Smooth muscle cell of the brain vasculature (primary cell): ENCODE data around the gene FRS2.
"Not testable (repeated sequence)": the region's sequence is repeated elsewhere in the genome, so short reads cannot be mapped to it uniquely, and the experiment has no call there.

Experiments used
- DNase-seq: peaks from one replicate; pipeline ENCODE4 v3.0.0-alpha.2; 2012; ENCODE audit warnings: low read depth, low spot score

FRS2 gene

GRCh38 chr12:69470189-69471075 lies at the start of gene FRS2:
TSS of gene FRS2 (plus strand) at chr12:69470388. CDS start at chr12:69569031, 98,643 bp downstream.
- peak; percentile 69 for DNase-seq

DNA sequence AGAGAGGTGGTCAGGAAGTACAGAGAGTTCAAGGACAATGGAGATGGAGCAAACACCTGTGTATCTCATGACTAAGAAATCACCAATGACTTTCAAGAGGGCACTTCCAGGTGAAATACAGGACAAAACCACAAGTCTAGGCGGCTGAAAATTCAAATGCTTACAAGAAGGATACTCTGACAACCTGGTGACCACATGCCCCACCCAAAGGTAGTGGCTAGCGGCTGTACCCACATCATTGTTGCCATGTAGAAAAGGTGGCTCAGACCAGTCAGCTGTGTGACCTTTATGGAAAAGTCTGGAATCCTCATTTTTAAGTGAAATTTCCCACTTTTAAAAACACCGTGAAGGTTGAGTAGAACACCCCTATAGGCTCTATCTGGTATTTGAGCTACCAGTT lies 48.6 kb upstream of the FRS2 start:
- DNase-seq, result no peak

DNA sequence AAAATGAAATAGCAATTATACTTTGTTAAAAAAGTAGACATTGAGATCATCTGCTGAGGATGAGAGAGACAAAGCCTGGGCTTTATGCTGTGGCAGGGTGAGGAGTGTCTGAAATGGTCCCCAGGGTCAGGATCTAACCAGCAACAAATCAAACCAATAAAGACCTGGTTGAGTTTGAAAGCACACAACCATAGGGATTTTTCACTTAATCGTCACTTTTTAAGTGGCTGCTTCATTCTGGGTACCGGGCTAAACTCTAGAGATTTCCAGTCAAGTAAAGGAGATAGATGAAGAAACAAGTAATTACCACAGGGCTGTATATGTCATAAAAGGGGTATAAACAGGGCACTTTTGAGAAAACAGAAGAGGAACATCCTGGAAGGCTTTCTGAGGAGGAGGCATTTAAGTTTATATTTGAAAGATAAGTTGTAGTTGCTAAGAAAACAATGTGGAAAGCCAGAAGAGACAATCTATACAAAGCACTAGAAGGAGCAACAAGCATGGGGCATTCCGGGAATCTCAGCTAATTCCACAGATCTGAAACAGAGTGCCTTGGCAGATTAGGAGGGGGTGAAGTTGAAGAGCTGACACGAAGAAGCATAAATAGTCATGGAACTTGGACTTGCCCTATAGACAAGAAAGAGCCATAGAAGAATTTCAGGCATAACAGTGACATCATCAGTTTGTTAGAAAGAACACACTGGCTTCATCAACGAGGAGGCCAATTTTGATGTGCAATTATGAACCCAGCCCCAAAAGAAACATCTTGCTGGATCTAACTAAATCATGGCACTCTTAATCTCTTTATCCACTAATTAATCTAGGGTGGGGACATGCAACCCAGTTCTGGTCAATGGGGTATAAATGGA lies 46.9 kb upstream of the FRS2 start:
- no peak for DNase-seq

DNA sequence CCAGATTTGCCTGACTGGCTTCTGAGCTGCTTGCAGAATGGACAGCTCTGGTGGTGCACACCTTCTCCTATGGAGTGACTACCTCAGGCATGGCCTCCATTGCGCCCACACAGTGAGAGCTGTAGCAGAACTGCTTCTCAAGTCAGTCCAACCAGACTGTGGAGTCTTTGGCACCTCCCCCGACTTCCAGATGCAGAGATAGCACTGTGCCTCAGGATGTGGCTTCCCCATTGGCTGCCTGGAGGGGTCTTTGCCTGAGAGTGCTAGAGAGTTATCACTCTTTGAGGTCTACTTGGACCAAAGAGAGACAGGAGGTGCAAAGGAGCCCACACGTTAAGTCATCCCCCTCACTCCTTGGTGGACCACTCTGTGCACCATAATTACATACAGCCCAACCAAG lies 44.8 kb upstream of the FRS2 start:
- DNase-seq, result no peak

DNA sequence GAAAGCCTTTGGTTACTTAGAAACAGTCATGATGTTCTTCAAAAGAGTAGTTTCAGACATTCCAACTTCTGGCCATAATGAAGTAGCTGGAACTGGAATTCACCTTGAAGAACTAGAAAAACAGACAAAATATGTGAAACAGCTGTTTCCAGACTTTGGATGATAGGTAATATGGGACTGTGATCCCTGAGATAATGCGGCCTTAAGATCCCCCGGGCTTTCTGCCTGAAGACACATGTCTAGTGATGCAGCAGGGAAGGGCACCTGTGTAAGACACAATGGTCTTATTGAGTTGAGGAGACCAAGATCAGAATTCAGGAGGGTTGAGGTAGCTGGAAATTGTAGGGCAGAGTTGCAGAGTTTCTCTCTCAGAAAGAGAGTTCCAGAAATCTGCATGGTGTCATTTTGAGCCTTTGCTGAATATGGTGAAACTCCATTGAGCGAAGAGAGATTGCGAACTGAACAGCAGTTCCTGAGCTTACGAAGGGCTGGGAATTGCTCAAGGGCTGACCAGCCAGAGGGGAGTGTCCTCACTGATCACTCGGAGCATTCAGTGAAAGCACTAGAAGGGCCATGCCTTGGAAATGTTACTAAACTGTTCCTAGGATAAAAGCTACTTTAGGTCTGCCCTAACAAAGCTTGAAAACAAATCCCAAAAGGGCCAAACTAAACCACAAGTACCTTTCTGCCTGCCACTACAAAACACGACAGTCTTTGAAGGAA lies 41.7 kb upstream of the FRS2 start:
- DNase-seq, result no peak

- DNase-seq, result no peak
Measured at GRCh38 chr12:69430942-69431590, 39.1 kb upstream of the FRS2 start.

- peak; percentile 15 for DNase-seq
Measured at GRCh38 chr12:69431591-69432222, 38.5 kb upstream of the FRS2 start.

DNA sequence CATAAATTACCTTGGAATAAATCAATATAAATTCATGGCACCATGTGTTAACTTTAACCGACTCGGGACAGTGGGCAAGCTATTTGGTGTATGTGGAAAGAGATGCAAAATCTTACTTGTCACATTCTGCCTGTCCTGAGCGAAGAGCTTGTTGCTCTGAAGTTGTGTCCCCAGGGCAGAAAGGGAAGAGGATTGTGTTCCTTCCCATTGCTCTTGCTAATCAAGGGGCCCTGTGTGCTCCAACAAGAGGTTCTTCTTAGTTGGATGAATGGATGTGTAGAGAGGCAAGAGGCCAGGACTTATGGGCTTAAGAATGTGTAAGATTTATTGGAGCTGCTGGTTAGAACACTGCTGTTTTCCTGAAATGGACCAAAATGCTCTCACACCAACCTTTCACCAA lies 36.5 kb upstream of the FRS2 start:
- DNase-seq, result no peak

DNA sequence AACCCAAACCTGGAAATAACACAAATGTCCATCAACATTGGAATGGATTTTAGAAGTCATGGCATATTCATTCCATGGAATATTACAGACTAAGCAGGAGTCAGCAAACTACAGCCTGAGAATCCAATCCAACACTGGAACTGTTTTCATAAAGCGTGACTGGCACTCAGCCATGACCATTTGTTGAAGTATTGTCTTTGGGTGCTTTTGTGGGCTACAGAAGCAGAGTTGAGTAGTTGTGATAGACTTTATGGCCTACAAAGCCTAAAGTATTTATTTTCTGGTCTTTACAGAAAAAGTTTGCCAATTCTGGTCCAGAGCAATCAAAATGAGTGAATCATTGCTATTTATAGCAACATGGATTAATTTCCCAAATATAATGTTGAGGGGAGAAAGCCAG lies 34.5 kb upstream of the FRS2 start:
- DNase-seq, result no peak

GRCh38 chr12:69437073-69437472 lies 33.1 kb upstream of the FRS2 start:
- no peak for DNase-seq

GRCh38 chr12:69438539-69438938 lies 31.6 kb upstream of the FRS2 start:
- no peak for DNase-seq

GRCh38 chr12:69440016-69440415 lies 30.2 kb upstream of the FRS2 start:
- DNase-seq, result no peak

GRCh38 chr12:69440886-69441285 lies 29.3 kb upstream of the FRS2 start:
- no peak for DNase-seq

DNA sequence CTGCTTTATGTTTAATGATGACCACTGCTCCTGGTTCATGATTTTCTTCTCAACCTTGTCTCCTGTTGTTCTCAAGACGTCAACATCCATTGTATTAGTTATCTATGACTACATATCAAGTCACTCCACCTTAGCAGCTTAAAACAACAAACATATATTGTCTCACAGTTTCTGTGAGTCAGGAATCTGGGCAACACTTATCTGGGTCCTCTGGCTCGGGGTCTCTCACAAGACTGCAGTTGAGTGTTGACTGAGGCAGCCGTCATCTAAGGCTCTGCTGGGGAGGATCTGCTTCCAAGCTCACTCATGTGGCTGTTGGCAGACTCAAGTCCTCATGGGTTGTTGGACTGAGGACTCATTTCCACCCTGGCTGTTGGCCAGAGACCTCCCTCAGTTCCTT lies 27.3 kb upstream of the FRS2 start:
- DNase-seq, result no peak

DNA sequence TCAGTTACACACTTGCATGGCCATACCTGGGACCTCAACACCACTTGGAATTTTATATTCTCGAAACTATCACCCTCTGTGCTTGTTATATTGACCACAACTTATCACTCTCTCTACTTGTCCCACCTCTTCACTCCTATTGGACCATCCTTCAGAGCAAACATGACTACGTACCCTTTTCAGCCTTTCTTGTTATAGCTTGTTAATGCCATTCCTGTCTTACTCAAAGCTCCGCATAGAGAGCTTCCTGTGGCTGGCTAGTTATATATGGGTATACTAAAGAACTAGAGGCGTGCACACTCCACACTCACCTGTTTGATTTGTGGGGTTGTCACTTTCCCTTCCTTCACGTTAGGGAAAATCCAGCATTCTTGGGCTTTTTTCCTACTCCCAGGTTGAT lies 26.3 kb upstream of the FRS2 start:
- DNase-seq, result no peak

GRCh38 chr12:69447892-69448291 lies 22.3 kb upstream of the FRS2 start:
- DNase-seq, result no peak

DNA sequence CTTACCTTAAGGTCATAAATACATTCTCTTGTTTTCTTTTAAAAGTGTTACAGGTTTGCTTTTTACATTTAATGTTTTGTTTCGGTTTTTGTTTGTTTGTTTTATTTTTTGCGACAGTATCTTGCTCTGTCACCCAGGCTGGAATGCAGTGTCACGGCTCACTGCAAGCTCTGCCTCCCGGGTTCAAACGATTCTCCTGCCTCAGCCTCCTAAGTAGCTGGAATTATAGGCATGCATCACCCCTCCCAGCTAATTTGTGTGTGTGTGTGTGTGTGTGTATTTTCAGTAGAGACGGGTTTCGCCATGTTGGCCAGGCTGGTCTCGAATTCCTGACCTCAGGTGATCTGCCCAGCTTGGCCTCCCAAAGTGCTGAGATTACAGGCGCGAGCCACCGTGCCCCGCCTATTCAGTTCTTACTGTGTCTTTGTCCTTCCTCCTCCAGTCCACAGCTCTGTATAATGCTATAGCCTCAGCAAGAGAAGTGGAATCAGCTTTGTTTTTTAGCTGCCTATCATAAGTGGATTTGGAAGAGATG lies 17.5 kb upstream of the FRS2 start:
- DNase-seq, result not testable (repeated sequence)

DNA sequence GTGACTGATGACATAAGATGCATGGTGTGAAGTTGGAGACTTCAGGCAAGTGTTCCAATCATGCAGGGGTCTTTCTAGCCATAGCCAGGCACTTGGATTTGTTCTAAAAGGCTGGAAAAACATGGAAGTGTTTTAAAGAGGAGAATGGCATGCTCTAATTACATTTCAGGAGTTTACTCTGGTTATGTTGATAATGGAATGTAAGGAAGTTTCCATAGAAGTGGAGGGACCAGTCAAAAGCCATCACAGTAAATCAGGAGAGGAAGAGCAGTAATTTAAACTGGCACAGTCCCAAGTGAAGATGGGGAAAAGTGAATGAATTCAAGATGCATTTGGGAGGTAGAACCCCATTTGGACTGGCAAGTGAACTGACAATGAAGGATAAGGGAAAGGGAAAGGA lies 13.9 kb upstream of the FRS2 start:
- DNase-seq, result no peak

DNA sequence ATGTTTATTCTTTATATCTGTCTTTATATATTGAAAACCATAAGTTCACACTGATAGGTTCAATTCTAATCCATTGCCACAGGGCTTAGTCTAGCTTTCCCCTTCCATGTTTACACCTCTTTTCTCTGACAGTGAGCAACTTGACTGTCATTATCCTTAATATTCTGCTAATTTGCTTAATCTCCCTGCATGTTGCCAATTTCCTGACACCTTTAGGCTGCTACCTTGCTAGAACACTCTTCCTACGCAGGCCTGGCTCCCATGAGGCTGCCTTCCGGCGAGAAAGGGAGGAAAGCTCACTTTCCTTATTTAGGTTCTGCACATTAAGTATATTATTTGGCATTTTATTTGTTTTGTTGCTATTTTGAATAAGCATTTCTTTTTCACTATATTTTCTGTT lies 12.8 kb upstream of the FRS2 start:
- DNase-seq, result no peak

DNA sequence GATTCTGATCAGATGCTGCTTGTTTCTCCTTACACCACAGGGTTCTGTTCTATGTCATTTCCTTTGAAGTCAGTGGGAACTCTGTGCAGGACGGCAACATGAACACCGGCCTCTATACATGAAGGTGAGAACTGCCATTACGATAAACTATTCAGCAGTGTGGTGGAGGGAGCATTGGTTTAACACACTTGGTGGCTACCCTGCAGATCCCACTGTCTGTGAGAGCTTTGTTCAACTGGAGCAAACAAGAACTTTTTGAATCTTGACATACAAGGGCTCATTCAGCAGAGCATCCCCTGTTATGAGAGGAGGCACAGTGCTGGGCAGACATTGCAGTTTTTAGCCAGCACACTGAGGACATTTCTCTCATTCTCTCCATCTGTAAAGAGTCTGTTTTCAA lies 10.7 kb upstream of the FRS2 start:
- no peak for DNase-seq

GRCh38 chr12:69464428-69464827 lies 5.8 kb upstream of the FRS2 start:
- no peak for DNase-seq
